CD4-positive, alpha-beta T cell treated with Interleukin-10 for 1 hour (primary cell): ENCODE data around the gene FLRT1.

Source experiments
- DNase-seq: peaks from one replicate; pipeline ENCODE4 v3.0.0-alpha.2; 2020

Gene FLRT1

GRCh38 chr11:64006398-64006797, 29.3 kb upstream of the FLRT1 start:
- no peak for DNase-seq

- DNase-seq, result no peak
These were observed 28.5 kb upstream of the FLRT1 start for GRCh38 chr11:64007160-64007628.

DNA sequence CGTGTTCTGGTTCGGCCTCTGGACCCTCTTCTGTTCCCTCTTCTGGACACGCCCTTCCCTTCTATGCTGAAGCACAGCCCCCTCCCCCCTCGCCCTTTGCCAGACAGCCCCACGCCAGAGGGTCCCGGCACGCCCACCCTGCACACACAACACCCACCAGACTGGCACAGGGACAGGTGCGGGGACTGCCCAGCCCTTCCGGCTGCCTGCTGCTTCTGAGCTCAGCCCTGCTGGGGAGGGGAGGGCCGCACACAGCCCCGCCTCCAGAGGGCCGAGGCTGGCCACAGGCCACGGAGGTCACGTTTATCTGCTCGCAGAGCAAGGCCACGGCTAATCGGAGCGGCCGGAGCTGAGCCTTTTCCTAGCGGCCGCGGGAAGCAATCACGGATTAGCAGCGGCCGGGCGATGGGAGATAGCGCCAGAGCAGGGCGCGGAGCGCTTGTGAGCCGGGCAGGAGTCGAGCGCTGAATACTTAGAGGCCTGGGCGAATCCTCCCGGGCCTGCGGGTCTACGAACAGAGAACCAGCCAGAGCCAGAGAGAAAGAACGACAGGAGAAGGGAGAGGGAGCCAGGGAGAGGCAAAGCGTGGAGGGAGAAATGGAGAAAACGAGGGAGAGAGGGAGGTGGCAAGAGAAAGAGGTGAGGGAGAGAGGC, 28.0 kb upstream of the FLRT1 start:
- DNase-seq, result no peak

- DNase-seq, result no peak
These were observed 27.3 kb upstream of the FLRT1 start for GRCh38 chr11:64008283-64008913.

DNA sequence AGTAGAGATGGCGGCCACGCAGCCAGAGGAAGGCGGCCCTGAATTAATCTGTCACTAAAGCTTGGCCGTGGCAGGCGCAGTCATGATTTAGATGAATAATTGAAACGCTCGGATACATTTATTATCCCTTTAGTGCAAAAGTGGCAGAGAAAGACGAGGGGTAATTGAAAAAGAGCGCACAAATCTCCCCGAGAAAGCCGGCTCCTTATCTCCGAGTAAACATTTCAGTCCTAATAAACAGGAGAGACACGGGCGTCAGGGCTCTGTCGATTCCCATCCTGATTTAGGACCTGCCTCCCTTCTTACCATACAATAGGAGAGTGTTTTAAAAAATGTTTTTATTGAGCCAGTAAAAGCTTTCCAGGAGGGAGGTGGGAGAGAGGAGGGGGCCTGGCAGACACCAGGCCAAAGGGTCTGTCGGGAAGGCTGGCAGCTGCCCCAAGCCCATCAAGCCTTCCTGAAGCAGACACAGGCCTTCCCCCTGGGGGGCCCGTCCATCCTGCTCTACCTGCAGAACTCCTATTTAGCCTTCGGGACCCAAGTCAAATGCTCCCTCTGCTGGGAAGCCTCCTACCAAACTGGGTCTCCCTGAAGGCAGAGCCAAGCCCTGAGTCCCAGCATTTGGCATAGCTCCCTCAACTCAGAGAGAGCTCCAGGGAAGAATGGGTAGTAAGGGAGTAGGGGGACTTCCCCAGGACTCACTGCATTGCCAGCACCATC, 26.7 kb upstream of the FLRT1 start:
- no peak for DNase-seq

DNA sequence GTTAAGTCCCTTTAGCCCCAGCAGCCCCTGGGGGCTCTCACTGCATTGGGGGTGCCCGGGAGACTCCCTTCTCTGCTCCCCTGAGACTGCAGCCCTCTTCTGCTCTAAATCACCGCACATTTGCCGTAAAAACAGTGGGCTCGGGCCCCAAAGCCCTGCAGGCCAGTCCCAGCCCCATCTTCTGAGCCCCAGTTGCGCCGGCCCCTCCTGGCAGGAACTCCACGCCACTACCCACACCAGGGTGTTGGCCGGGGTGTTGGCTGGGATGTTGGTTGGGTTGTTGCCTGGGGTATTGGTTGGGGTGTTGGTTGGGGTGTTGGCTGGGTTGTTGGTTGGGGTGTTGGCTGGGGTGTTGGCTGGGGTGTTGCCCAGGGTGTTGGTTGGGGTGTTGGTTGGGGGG, 26.0 kb upstream of the FLRT1 start:
- no peak for DNase-seq

GRCh38 chr11:64010783-64011182, 24.9 kb upstream of the FLRT1 start:
- no peak for DNase-seq

GRCh38 chr11:64011371-64011770, 24.4 kb upstream of the FLRT1 start:
- DNase-seq, result no peak

DNA sequence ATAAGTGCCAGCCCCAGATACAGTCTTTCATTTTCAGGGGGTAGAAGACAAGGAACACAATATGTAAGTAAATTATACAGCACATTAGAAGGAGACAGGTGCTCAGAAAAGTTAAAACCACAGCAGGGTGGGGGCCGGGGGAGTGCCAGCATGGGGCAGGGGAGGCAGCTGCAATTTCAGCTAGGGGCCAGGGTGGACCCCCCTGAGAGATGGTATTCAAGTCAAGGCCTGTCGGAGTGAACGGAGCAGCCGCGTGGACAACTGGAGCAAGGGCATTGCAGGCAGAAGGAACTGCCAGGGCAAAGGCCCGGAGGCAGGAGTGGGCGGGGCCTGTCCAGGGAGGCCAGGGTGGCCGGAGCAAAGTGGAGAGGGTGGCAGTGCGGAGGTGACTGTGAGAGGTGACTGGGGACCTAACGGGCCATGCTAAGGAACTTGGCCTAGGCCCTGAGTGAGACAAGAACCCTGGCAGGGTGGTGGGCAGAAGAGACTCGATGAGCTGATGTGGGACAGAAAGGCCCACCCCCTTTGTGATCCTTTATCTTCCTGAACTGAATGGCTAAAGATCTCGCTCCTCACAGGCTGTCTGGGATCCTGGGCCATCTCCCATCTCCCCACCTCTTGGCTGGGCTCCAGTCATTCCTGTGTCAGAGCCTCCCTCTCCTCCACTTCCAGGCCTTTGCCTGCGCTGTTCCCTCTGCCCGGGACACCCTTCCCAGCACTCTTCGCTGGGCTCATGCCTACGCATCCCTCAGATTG, 22.4 kb upstream of the FLRT1 start:
- no peak for DNase-seq

DNA sequence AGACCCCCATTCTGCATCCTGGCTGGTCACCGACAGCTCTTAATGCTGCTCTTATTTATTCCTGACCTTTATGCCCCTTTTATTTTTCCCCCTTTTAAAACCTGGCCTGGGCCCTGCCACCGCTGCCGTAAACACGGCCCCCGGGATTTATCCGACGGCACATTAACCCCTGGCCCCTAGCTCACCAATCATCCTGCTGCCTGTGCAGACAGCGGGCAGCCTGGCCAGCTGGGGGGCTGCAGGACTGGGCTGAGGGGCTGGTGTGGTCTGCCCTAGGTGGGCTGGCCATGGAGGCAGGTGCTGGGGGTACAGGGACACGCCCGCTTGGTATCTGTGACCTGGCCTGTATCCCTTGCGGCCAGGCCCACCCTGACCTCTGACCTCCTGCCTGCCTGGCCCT, 21.4 kb upstream of the FLRT1 start:
- no peak for DNase-seq

DNA sequence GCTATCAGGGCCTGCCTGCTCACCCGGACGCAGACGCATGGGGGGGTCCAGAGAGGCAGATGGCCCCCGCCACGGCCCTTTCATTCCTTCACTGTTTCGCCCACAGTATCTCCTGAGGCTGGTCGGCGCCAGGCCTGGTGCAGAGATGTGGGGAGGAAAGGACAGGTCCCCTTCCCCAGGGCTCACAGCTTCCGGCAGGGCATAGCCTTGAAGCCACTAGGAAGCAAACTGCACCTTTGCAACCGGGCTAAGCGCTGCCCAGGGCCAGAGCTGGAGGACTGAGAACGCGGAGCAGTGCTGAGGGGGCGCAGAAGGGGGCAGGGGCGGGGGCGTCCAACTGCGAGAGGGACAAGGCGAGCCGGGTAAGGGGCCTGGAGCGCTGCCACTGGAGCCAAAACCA, 20.2 kb upstream of the FLRT1 start:
- no peak for DNase-seq

DNA sequence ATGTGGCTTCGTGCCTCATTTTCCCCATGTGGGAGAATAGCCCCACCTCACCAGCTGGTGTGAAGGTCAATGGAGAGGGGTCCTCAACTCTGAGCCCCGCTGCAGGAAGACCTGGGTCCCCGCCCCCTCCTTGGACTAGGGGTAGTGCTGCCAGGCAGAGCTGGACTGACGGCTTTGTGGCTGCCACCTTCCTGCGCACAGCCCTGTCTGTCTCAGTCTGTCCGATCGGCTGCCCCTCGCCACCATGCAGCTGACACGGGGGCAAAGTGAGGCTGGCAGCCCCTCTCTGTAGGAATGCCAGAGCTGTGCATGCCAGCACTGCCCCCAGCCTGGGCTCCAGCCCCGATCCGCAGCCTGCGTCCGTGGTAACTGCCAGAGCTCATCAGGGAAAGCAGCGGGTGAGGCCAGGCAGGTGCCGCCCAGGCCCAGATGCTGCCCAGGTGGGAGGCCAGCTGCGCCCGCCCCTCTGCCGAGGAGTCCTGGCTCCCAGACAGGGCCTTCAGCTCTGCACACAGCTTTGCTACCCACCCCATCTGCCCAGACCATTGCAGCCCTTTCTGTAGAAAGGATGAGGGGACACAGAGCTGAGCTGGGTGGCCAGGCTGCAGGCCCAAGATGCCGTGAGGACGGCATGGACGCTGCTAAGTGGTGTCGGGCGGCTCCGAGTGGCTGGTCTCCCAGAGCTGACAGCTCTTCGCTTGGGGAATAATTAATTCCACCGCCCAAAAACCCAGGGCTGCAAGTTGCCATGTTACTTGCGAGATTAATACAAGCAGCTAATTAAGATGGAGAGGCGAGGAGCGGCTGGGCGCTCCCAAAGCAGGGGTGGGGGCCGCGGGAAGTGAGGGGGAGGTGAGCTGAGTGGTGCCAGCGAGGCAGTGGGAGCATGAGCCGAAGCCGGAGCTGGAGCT, 19.5 kb upstream of the FLRT1 start:
- DNase-seq, result no peak

DNA sequence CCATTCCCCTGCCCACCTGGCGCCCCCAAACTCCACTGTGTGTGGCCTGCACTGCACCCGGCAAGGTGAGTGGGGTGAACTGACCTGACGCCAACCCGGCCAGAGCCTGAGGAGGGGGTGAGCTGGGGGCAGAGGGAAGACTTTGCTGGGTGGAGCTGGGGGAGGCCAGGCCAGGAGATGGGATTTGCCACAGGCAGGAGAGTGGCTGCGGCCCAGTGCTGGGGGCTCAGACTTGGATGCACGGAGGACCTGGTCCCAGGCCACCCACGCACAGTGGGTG, 17.8 kb upstream of the FLRT1 start:
- DNase-seq, result no peak

DNA sequence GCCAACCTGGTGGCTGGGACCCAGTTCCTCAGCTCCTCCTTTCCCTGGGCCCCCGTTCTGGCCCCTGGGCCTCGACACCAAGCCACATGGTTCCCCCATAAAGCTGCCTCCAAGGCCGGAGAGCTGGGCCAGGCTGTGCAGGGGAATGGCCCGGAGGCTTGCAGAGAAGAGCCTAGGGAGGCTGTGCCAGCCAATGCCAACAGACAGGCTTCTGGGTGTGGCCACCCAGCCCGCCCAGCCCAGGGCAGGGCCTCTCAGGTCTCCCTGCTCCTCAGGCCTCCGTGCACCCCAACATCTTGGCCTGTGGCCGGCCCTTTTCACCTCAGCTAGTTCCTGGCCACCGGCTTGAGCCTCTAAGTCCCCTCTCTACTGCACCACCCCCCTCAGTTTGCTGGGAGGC, 17.4 kb upstream of the FLRT1 start:
- no peak for DNase-seq

- DNase-seq, result no peak
These were observed 16.4 kb upstream of the FLRT1 start for GRCh38 chr11:64019106-64020037.

DNA sequence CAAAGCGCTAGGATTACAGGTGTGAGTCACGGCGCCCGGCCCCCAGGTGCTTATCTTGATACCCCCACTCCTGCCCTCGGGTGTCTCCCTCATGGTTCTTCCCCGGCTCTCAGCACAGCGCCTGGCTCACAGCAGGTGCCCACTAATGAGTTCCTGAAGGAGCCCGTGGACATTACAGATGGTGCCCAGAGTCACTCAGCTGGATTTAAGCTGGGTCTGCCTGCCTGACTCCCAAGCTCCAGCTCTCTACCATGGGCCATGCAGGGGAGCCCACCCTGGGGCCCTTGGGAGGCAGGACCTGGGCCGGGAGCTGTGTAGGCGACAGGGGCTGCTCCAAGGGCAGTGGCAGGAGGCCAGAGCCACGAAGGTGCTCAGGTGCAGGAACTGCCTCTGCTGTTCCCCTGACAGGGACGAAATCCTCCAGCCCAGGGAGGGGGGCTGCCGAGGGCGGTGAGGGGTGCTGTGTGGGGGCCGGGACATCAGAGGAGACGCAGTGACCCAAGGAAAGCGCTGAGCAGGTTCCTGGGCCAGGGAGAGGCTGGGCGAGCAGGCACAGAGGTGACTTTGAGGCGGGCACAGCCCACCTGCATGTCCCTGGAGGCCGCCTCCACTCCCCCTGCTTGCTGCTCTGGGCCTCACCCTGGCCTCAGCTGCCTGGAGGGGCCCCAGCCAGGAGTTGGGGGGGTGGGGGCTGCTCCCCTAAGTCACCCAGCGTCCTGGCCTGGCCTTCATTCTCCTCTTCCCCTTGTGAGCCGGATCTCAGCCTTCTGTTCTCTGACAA, 14.6 kb upstream of the FLRT1 start:
- no peak for DNase-seq

DNA sequence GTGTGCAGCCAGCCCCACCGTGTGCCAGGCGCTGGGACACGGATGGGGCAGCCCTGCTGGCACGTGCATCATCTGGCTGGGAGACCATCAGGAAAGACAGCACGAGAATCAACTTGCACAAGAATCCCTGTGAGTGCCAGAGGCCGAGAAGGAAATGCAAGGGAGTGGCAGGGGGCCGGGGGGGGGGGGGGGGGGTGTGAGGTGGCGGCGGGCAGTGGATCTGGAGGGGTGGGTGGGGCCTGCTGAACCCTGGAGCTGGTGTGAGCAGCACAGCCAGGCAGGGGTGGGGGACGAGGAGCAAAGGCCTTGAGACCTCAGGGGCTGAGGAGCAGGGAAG, 14.0 kb upstream of the FLRT1 start:
- DNase-seq, result no peak

GRCh38 chr11:64022125-64022784, 13.5 kb upstream of the FLRT1 start:
- DNase-seq, result no peak

DNA sequence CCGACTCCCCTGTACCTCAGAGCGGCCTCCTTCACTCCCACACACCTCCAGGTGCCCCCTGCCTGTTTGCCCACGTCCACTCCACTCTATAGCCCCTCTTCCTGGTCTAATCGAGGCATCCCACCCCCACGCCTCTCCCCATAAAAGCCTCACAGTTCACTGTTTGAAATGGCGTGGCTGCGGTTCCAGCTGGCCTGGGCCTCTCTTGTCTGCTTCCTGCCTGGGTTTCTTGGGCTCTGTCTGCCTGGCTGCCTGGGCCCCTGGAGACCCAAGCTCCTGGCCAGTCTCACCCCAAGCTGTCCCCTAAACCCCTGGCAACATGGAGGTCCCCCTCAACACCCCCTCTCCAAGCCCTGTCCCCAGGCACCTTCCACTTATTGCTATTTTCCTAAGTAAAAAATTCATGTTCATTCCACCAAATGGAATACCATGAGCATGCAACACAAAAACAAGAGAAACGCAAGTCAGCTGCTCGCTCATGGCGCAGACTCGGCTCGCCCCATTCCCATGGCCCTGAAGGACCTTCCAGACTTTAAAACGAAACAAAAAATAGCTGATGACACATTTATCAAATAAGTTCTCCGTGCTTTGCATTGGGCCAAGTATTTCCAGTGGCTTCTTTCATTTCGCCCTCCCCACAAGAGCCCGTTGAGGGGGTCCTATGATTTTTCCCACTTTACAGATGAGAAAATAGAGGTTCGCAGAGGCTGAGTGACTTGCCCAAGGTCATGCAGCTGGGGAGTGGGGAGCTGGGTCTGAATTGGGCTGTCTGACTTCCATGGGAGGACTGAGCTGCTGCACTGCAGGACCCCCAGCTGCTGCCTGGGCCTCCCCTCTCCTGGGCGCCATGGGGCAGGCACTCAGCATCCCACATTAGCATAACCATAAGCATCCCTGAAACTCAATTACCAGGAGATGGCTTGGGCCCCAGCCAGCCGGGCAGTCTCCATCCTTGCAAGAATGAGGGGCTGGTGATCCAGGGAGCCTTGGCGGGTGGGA, 11.7 kb upstream of the FLRT1 start:
- DNase-seq, result no peak
